Progenitor cell of endocrine pancreas (in vitro differentiated cells): ENCODE measurements around the gene NPFF. TPM values are rescaled to one million over a fixed set of nuclear protein-coding genes. Genes with fewer than 3 reads are reported as not detected.

Experiments
- DNase-seq: peaks from one replicate; pipeline ENCODE4 v3.0.0; 2021; ENCODE audit warnings: low spot score; ENCODE audit not compliant: unreplicated experiment
- H3K27ac Mint-ChIP-seq: 2 replicates; pipeline ENCODE4 v1.8.0; 2021; ENCODE audit warnings: mild to moderate bottlenecking, moderate library complexity, mixed read lengths
- H3K27me3 Mint-ChIP-seq: 2 replicates; pipeline ENCODE4 v1.8.0; 2021; ENCODE audit warnings: mixed read lengths
- H3K36me3 Mint-ChIP-seq: 2 replicates; pipeline ENCODE4 v1.8.0; 2022; ENCODE audit warnings: mixed read lengths; ENCODE audit not compliant: insufficient read depth
- H3K4me1 Mint-ChIP-seq: 2 replicates; pipeline ENCODE4 v1.8.0; 2021; ENCODE audit warnings: low read depth, mixed read lengths
- H3K4me3 Mint-ChIP-seq: 2 replicates; pipeline ENCODE4 v1.8.0; 2021; ENCODE audit warnings: low read depth, mild to moderate bottlenecking, moderate library complexity, mixed read lengths
- H3K9me3 Mint-ChIP-seq: 2 replicates; pipeline ENCODE4 v1.8.0; 2021; ENCODE audit warnings: low read depth, mixed read lengths
- total RNA-seq: library from RNA; stranded (reverse); gene quantifications from 2 replicates; pipeline ENCODE4 v1.2.1, GENCODE V29; 2021
- TF ChIP-seq, protein P1 (sequence below): fragments of 200-600 bp; sonication (generic); IDR thresholded peaks from one replicate; pipeline ENCODE4 v1.5.0; 2021; ENCODE audit warnings: antibody characterized with exemption, mild to moderate bottlenecking; ENCODE audit not compliant: unreplicated experiment

NPFF gene
- total RNA-seq, 1 donor from 2014 or later: not detected

- TF ChIP-seq, protein P1, sequence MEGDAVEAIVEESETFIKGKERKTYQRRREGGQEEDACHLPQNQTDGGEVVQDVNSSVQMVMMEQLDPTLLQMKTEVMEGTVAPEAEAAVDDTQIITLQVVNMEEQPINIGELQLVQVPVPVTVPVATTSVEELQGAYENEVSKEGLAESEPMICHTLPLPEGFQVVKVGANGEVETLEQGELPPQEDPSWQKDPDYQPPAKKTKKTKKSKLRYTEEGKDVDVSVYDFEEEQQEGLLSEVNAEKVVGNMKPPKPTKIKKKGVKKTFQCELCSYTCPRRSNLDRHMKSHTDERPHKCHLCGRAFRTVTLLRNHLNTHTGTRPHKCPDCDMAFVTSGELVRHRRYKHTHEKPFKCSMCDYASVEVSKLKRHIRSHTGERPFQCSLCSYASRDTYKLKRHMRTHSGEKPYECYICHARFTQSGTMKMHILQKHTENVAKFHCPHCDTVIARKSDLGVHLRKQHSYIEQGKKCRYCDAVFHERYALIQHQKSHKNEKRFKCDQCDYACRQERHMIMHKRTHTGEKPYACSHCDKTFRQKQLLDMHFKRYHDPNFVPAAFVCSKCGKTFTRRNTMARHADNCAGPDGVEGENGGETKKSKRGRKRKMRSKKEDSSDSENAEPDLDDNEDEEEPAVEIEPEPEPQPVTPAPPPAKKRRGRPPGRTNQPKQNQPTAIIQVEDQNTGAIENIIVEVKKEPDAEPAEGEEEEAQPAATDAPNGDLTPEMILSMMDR: no peak
- no peak for DNase-seq
- Mint-ChIP-seq H3K4me1 (peaks cover 31% of the 10 kb centered on the region), H3K36me3 (no peaks in the 10 kb centered on the region), H3K27me3 (no peaks in the 10 kb centered on the region), H3K9me3 (no peaks in the 10 kb centered on the region), H3K4me3 (peak overlapping the region; percentile 72), H3K27ac (peak overlapping the region; percentile 39)
Measured at GRCh38 chr12:53498235-53498630, 9.1 kb downstream of the NPFF start.

DNA sequence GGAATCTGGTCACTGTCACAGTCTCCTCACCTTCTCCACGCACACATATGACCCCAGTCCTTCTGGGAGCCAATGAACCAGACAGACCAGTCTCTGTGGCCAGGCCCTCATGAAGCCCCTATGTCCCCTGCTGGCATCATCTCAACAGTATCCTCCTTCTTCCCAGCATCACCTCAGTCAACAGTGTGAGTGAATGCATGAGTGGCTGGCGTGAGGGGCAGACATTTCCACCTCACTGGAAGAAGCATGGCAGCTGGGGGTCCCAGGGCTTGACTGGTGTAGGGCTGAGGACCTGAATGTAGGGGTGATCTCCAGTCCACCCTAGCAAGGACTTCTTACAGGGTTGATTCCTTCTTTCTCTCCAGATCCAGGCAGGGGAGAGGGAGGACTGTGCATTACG is 9.8 kb downstream of the NPFF start:
- Mint-ChIP-seq H3K27ac (no peak overlapping the region), H3K27me3 (no peaks in the 10 kb centered on the region), H3K9me3 (no peaks in the 10 kb centered on the region), H3K4me3 (no peak overlapping the region), H3K4me1 (peaks cover 32% of the 10 kb centered on the region), H3K36me3 (no peaks in the 10 kb centered on the region)
- TF ChIP-seq, protein P1: no peak
- no peak for DNase-seq

GRCh38 chr12:53496752-53497032 is 10.6 kb downstream of the NPFF start:
- no peaks in the 10 kb centered on the region for H3K9me3 Mint-ChIP-seq
- H3K4me3 Mint-ChIP-seq: no peak overlapping the region
- no peaks in the 10 kb centered on the region for H3K27me3 Mint-ChIP-seq
- H3K27ac Mint-ChIP-seq: no peak overlapping the region
- TF ChIP-seq, protein P1: no peak
- no peaks in the 10 kb centered on the region for H3K36me3 Mint-ChIP-seq
- no peak for DNase-seq
- H3K4me1 Mint-ChIP-seq: peaks cover 32% of the 10 kb centered on the region

- Mint-ChIP-seq H3K4me3 (no peak overlapping the region), H3K36me3 (no peaks in the 10 kb centered on the region), H3K4me1 (peaks cover 33% of the 10 kb centered on the region), H3K27me3 (no peaks in the 10 kb centered on the region), H3K27ac (peak overlapping the region; percentile 86), H3K9me3 (no peaks in the 10 kb centered on the region)
- TF ChIP-seq, protein P1: no peak
- no peak for DNase-seq
Measured at GRCh38 chr12:53495903-53496751, 11.2 kb downstream of the NPFF start.

GRCh38 chr12:53493610-53494391 is 13.5 kb downstream of the NPFF start:
- peaks cover 30% of the 10 kb centered on the region for H3K4me1 Mint-ChIP-seq
- no peaks in the 10 kb centered on the region for H3K9me3 Mint-ChIP-seq
- no peaks in the 10 kb centered on the region for H3K36me3 Mint-ChIP-seq
- peak overlapping the region; percentile 95 for H3K4me3 Mint-ChIP-seq
- H3K27me3 Mint-ChIP-seq: no peaks in the 10 kb centered on the region
- DNase-seq: no peak
- TF ChIP-seq, protein P1: no peak
- H3K27ac Mint-ChIP-seq: peak overlapping the region; percentile 99
